GM19455 (cell line): ENCODE data around the gene NLRP12.
"Not testable (repeated sequence)": the region's sequence is repeated elsewhere in the genome, so short reads cannot be mapped to it uniquely, and the experiment has no call there.

ENCODE experiments used
- ATAC-seq: cut with Tn5 transposase; IDR thresholded peaks from one replicate; pipeline ENCODE4 v1.9.1; 2021; ENCODE audit not compliant: unreplicated experiment

Gene NLRP12

DNA sequence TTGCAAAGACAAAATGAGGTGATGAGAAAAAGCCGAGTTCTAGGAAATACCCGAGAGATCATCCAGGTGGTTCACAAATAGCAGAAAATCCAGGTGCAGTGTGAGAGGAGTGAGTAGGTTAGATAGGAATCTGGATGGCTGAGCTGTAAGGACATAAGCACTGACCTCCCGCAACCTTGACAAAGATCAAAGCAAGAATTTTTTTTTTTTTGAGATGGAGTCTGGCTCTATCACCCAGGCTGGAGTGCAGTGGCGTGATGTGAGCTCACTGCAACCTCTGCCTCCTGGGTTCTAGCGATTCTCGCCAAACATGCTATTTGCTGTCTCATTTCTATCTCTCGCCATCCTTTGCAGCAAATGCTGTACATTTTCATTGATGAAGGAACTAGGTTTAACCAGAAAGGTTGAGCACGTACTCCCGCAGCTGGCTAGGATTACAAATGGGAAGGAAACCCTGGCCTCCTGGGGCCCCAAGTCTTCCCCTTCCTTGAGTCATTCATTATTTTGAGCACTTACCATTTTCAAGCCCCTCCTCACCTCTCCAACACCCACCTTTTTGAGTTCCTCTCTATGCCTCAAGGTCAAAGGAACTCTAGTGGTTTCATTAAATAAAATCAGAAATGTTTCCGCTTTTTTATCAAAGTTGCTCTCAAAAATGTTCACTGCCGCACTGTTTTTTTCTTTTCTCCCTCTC lies 38.8 kb downstream of the NLRP12 start:
- ATAC-seq, result no peak

DNA sequence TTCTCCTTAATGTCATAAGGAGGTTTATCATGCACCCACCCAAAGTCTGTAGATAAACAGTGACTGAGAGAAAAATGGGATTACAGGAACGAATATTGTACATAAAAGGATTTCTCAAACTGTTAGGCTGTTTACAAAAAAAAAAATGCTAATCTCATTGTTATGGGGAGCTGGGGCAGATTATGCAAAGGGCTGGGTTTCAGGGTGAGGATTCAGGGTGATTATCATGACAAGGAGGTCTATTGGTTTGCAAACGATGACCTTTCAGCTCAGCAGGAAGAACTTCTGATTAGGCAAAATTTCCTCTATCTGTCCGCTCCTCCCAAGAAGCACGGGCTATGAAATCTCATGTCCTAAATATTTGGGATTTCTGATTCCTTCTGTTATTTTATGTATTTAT lies 41.4 kb downstream of the NLRP12 start:
- ATAC-seq, result no peak

DNA sequence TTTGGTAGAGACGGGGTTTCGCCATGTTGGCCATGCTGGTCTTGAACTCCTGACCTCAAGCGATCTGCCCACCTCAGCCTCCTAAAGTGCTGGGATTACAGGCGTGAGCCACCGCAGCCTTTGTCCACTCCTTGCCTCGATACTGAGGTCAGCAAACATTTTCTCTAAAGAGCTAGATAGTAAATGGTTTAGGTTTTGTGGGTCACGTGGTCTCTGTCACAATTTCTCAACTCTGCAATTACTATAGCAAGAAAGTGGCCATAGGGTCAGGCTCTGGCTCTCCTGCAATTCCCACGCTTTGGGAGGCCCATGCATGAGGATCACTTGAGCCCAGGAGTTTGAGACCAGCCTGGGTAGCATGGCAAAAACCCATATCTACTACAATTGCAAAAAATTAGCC lies 42.8 kb downstream of the NLRP12 start:
- ATAC-seq, result not testable (repeated sequence)

DNA sequence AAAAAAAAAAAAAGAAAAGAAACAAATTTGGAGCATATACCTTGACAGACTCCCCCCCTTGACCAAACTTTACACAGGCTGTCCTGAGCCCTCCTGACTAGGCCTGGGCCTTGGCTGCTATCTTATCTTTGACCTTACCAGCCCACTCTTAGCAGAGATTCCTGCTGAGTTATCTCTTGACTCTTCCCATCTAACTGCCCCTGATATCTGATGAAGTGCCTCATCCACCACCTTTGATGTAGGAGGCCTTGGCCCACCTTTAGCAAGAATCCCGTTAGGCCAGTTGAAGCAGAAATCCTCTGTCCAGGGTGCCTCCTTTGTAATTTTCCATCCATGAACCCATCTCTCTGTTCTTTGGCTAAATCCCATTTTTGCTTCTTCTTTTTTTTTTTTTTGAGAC lies 43.6 kb downstream of the NLRP12 start:
- no peak for ATAC-seq

DNA sequence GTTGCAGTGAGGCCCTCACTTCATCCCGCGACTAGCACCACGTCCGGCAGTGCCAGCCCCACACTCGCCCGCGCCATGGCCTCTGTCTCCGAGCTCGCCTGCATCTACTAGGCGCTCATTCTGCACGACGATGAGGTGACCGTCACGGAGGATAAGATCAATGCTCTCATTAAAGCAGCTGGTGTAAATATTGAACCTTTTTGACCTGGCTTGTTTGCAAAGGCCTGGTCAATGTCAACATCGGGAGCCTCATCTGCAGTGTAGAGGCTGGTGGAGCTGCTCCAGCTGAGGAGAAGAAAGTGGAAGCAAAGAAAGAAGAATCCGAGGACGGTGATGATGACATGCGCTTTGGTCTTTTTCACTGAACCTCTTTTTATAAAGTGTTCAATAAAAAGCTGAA lies 48.6 kb downstream of the NLRP12 start:
- no peak for ATAC-seq

DNA sequence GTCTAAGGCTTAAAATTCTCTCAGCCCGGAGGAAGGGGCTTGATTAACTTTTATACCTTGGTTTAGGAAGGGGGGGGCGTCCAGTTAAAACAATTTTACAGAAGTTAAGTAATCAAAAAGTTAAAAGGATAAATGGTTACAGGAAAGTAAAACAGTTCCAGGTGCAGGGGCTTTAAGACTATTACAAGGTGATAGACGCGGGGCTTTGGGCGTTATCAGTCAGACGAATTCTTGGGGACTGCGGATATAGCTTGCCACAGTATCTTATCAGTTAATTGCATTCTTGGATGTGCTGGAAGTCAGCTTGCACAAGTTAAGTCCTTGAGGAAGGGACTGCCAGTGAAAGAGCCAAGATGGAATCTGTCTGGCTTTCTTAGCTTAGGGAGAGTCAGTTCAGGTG lies 49.6 kb downstream of the NLRP12 start:
- not testable (repeated sequence) for ATAC-seq

DNA sequence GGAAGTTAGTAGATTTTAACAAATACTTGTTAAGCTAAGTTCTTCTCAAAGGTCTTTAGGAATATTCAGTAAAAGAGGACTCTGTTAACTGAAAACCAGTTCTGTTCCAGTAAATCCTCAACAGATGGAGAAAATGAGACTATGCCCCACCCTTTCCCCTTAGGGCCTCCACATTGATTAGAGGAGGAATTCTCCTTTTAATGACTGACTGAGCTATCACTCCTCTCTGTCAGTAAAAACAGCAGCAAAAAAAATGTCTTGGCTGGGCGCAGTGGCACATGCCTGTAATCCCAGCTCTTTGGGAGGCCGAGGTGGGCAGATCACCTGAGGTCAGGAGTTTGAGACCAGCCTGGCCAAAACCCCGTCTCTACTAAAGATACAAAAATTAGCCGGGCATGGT lies 50.1 kb downstream of the NLRP12 start:
- ATAC-seq, result no peak

DNA sequence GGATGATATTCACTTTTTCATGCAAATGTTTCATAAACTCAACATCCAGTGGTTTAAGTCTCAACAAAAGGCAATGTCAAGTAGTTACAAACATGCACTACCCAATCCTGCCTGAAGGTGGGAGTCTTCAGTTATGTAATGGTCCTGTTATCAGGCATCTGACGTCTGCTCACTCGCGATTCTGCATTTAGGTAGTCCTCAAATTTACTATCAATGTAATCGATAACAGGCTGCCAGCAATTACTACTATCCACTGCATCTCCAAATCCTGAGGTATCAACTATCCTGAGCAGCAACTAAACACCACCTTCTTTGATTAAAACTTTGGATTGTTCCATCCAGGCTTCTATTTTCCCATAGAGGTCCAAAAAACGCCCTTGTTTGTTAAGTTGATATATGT lies 51.2 kb downstream of the NLRP12 start:
- no peak for ATAC-seq

DNA sequence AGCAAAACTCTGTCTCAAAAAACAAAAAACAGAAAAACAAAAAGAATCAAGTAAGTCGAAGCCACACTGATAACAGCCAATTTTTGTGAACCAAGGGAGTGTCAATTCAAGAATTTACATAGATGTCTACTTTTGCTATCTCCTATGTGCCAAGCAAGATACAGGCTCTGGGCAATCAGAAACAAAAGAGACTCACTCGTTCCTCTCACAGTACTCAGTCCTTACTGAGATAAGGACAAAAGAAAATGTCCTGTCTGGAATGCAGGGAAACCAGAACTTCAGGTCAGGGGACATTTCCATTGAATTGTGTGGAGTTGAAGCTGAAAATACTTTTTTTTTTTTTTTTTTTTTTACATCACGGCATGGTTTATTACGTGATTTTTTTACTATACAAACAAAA lies 53.0 kb downstream of the NLRP12 start:
- ATAC-seq, result no peak

DNA sequence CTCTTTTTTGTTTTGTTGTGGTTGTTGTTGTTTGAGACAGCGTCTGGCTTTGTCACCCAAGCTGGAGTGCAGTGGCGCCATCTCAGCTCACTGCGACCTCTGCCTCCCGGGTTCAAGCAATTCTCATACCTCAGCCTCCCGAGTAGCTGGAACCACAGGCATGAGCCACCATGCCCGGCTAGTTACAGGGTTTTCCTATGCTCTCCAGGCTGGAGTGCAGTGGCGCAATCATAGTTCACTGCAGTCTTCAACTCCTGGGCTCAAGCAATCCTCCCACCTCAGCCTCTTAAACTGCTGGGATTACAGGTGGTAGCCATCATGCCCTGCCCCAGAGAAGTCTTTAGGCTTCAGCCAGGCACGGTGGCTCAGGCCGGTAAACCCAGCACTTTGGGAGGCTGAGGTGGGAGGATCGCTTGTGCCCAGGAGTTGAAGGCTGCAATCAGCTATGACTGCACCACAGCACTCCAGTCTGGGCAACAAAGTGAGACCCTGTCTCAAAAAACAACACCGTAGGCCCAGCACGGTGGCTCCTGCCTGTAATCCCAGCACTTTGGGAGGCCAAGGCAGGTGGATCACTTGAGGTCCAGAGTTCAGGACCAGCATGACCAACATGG lies 54.3 kb downstream of the NLRP12 start:
- ATAC-seq, result not testable (repeated sequence)

DNA sequence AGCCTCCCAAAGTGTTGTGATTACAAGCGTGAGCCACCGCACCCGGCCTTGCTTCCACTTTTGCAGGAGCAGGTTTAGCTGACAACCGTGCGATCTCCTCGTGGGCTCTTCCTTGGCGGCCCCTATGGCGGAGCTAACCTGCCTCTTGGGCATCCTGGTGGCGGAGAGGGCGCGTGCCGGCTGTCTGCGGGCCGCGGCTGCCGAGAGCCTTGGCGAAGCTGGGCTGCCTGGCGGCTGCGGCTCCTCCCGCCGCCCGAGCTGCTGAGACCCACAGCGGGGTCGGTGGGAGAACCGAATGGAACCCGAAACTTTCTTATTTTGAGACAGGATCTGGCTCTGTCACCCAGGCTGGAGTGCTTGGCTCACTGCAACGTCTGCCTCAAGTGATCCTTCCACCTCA lies 55.7 kb downstream of the NLRP12 start:
- ATAC-seq, result no peak

DNA sequence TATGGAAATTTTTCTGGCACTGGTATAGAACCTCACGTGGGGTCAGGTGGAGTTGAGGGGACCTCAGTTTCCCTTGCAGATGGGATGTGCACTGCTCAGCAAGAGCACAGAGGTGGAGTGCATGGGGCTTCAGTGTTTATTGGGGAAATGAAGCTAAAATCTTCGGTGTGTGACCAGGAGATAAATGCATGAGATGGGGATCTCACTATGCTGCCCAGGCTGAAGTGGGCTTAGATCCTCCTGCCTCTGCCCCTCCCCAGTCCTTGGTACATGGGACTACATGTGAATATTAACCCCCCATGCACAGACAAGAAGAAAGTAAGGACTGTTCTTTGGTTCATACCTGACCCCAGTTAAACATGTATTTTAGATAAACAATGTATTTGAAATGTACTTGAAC lies 65.1 kb downstream of the NLRP12 start:
- ATAC-seq, result not testable (repeated sequence)
